Astrocyte (in vitro differentiated cells and primary cell): ENCODE data around the gene GLIPR1L1.

ENCODE experiments used
- EZH2 ChIP-seq: IDR thresholded peaks from 2 replicates; pipeline ENCODE4 v1.6.1; 2012; ENCODE audit warnings: mild to moderate bottlenecking, low read length, inconsistent platforms; ENCODE audit not compliant: insufficient read depth
- TF ChIP-seq, protein P1 (sequence below): IDR thresholded peaks from 2 replicates; pipeline ENCODE4 v1.5.1; 2011; ENCODE audit warnings: low read depth, mild to moderate bottlenecking, inconsistent platforms, low read length, moderate library complexity; ENCODE audit not compliant: insufficient read depth

- no peak for TF ChIP-seq EZH2
- TF ChIP-seq, protein P1, sequence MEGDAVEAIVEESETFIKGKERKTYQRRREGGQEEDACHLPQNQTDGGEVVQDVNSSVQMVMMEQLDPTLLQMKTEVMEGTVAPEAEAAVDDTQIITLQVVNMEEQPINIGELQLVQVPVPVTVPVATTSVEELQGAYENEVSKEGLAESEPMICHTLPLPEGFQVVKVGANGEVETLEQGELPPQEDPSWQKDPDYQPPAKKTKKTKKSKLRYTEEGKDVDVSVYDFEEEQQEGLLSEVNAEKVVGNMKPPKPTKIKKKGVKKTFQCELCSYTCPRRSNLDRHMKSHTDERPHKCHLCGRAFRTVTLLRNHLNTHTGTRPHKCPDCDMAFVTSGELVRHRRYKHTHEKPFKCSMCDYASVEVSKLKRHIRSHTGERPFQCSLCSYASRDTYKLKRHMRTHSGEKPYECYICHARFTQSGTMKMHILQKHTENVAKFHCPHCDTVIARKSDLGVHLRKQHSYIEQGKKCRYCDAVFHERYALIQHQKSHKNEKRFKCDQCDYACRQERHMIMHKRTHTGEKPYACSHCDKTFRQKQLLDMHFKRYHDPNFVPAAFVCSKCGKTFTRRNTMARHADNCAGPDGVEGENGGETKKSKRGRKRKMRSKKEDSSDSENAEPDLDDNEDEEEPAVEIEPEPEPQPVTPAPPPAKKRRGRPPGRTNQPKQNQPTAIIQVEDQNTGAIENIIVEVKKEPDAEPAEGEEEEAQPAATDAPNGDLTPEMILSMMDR = no peak
These were observed 85.4 kb downstream of the GLIPR1L1 start for GRCh38 chr12:75419841-75420240.
